K562 (cell line): ENCODE data around the gene ITPR1. TPM values are rescaled to one million over a fixed set of nuclear protein-coding genes. Genes with fewer than 3 reads are reported as not detected.

Experiments
- BACH1 ChIP-seq: fragments of 200-800 bp; sonication (Bioruptor generic); IDR thresholded peaks from 2 replicates; pipeline ENCODE4 v1.6.1; 2016; ENCODE audit warnings: missing genetic modification characterization, missing compliant biosample characterization
- L3MBTL2 ChIP-seq: fragments of 450-650 bp; IDR thresholded peaks from 2 replicates; pipeline ENCODE4 v1.6.1; 2016; ENCODE audit warnings: mild to moderate bottlenecking, moderate library complexity
- MYNN ChIP-seq, 2 experiments: sonication (generic); formaldehyde crosslinking in 1 of 2; IDR thresholded peaks; 2 replicates each; pipeline versions ENCODE4 v1.5.0 to v1.6.1; 2016 to 2020; ENCODE audit warnings: antibody characterized with exemption in 1 of 2, missing genetic modification reagents in 1 of 2
- NFYB ChIP-seq: IDR thresholded peaks from 2 replicates; pipeline ENCODE4 v1.6.1; 2011; ENCODE audit warnings: mild to moderate bottlenecking, moderate library complexity; ENCODE audit not compliant: insufficient read length; ENCODE audit errors: extremely low read depth
- PHB2 ChIP-seq: fragments of 450-650 bp; IDR thresholded peaks from 2 replicates; pipeline ENCODE4 v1.6.1; 2017; ENCODE audit warnings: low read depth
- PHF8 ChIP-seq: fragments of 200-600 bp; sonication (generic); IDR thresholded peaks from 2 replicates; pipeline ENCODE4 v1.6.1; 2012; ENCODE audit warnings: mixed run types, mild to moderate bottlenecking, inconsistent platforms, low read length, moderate library complexity, borderline replicate concordance
- PTRF ChIP-seq: fragments of 450-650 bp; IDR thresholded peaks from 2 replicates; pipeline ENCODE4 v1.6.1; 2016; ENCODE audit warnings: mild to moderate bottlenecking, missing genetic modification characterization, missing compliant biosample characterization
- RBM14 ChIP-seq: fragments of 200-400 bp; formaldehyde crosslinking; IDR thresholded peaks from 2 replicates; pipeline ENCODE4 v1.6.1; 2018; ENCODE audit warnings: low read depth, mild to moderate bottlenecking, low read length, moderate library complexity, borderline replicate concordance; ENCODE audit not compliant: insufficient read depth
- SMARCA5 ChIP-seq: fragments of 450-650 bp; IDR thresholded peaks from 2 replicates; pipeline ENCODE4 v1.6.1; 2016
- SMARCE1 ChIP-seq: fragments of 450-650 bp; IDR thresholded peaks from 2 replicates; pipeline ENCODE4 v1.7.1; 2016; ENCODE audit warnings: mild to moderate bottlenecking
- SREBF1 ChIP-seq: fragments of 150-350 bp; IDR thresholded peaks from 2 replicates; pipeline ENCODE4 v1.6.1; 2014; ENCODE audit warnings: antibody characterized with exemption, low read depth, low read length, borderline replicate concordance
- SRF ChIP-seq, 2 experiments: fragments of 250-450, 450-650 bp in 1 of 2; sonication (Bioruptor Pico) in 1 of 2; sonication (generic) in 1 of 2; formaldehyde crosslinking; IDR thresholded peaks; 2 replicates each; pipeline versions ENCODE4 v1.5.0 to v1.5.1; 2020 to 2022; ENCODE audit warnings: mild to moderate bottlenecking in 1 of 2, missing genetic modification reagents in 1 of 2
- ZEB2 ChIP-seq: fragments of 450-650 bp; IDR thresholded peaks from 2 replicates; pipeline ENCODE4 v1.6.1; 2016
- ZNF134 ChIP-seq: fragments of 250-450 bp; sonication (Bioruptor Pico); conservative IDR thresholded peaks from 2 replicates; pipeline ENCODE4 v1.4.0; 2020
- ZNF239 ChIP-seq: fragments of 250-450 bp; sonication (Bioruptor Pico); IDR thresholded peaks from 2 replicates; pipeline ENCODE4 v1.4.0; 2020; ENCODE audit warnings: mild to moderate bottlenecking
- ZNF695 ChIP-seq: fragments of 450-650 bp; formaldehyde crosslinking; IDR thresholded peaks from 2 replicates; pipeline ENCODE4 v1.4.0; 2020; ENCODE audit warnings: mild to moderate bottlenecking, moderate library complexity
- polyA plus RNA-seq, 8 experiments: library from polyadenylated mRNA; depleted of rRNA in 4 of 8; stranded (reverse) in 5 of 8; unstranded in 3 of 8; fragments of >200 nt; fragmentation: Nextera tagmentation in 2 of 8; fragmentation: Illumina TruSeq in 1 of 8; extraction: Ambion mirVana in 2 of 8; extraction: Trizol in 1 of 8; gene quantifications; 2 replicates each; pipeline versions ENCODE4 v1.2.1 to v1.2.3, GENCODE V29; 2011 to 2014; ENCODE audit warnings: inconsistent platforms in 1 of 8, missing spikeins in 1 of 8
- total RNA-seq, 7 experiments: library from RNA; depleted of rRNA in 6 of 7; stranded (reverse); fragments of >200 nt in 6 of 7; fragmentation: Illumina TruSeq in 2 of 7; extraction: Trizol in 2 of 7; gene quantifications; 2 replicates each; pipeline versions ENCODE4 v1.2.1 to v1.2.3, GENCODE V29; 2011 to 2021; ENCODE audit warnings: low replicate concordance in 1 of 7
- TF ChIP-seq, protein P1 (sequence below): fragments of 250-450 bp; sonication (Bioruptor Pico); IDR thresholded peaks from 2 replicates; pipeline ENCODE4 v1.4.0; 2020; ENCODE audit warnings: mild to moderate bottlenecking, moderate library complexity, borderline replicate concordance

The ITPR1 gene
- total and polyA plus RNA-seq, 9 of the 15 experiments (the other 6 are each of a cell fraction or from before 2014, with no cell fraction given): 22.4 to 40.0 (median 27.4) TPM

DNA sequence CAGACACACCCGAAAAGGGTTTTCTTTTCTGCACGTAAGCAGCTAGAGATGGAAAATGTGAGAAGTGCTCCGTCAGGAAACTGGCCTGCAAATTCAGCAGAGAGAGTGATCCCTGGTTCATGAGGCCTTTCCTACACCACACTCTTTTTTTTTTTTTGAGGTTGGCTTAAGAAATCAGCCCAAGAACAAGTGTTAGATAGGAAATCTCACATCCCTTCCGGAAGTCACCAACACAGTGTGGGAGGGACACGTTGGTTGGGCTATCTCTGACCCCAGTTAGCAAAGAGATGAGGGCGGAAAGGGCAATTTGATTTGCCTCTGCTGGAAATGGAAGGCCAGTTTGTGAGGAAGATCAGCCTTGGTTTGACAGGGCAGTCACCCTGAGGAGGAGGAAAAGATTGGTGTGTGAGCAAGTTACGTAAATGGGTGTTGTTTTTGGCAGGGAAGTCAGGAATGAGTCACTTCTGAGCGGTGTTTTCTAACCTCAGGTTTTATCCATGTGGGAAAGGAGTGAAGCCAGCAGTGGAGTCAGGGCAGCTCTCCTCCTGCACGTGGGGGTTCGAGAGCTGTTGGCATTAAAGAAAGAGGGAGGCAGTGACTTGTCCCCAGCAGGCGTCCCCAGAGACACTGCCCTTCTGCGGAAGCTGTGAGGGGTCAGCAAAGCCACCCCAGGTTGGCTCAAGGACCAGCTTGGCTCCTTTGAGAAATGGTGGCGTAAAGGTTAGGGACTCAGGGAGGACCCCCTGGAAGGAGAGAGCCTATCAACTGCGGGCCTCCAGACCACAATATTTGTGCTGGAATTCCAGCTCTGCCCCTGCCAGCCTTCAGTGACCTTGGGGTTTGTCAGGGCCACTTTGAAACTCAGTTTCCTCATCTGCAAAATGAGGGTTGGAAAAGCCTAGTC lies 248.5 kb downstream of the ITPR1 start (continued):
- TF ChIP-seq ZNF695 (CRISPR knock-in tag): no peak; the same call in 1 of the 2 replicates
- TF ChIP-seq L3MBTL2: peak; percentile 89
- peak; percentile 36; the same call in 1 of the 2 replicates for TF ChIP-seq PTRF (tag)
- TF ChIP-seq RBM14: no peak
- TF ChIP-seq, protein P1, sequence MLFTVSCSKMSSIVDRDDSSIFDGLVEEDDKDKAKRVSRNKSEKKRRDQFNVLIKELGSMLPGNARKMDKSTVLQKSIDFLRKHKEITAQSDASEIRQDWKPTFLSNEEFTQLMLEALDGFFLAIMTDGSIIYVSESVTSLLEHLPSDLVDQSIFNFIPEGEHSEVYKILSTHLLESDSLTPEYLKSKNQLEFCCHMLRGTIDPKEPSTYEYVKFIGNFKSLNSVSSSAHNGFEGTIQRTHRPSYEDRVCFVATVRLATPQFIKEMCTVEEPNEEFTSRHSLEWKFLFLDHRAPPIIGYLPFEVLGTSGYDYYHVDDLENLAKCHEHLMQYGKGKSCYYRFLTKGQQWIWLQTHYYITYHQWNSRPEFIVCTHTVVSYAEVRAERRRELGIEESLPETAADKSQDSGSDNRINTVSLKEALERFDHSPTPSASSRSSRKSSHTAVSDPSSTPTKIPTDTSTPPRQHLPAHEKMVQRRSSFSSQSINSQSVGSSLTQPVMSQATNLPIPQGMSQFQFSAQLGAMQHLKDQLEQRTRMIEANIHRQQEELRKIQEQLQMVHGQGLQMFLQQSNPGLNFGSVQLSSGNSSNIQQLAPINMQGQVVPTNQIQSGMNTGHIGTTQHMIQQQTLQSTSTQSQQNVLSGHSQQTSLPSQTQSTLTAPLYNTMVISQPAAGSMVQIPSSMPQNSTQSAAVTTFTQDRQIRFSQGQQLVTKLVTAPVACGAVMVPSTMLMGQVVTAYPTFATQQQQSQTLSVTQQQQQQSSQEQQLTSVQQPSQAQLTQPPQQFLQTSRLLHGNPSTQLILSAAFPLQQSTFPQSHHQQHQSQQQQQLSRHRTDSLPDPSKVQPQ: 0 out of 2 replicates have a peak, but pooled peaks have one; percentile 60
- TF ChIP-seq MYNN (IDR thresholded peaks at IDR 0.05): peak; percentile 90
- no peak for TF ChIP-seq MYNN (CRISPR knock-in tag; IDR thresholded peaks at IDR 0.05)
- TF ChIP-seq SRF (CRISPR knock-in tag; IDR thresholded peaks at IDR 0.05): peak in 1 of 2 experiments; percentile 2; a peak in 1 of 4 replicates
- TF ChIP-seq ZEB2: peak; percentile 84
- TF ChIP-seq SREBF1: no peak
- peak; percentile 66; the same call in 1 of the 2 replicates for TF ChIP-seq ZNF239 (CRISPR knock-in tag)
- no peak for TF ChIP-seq ZNF134 (CRISPR knock-in tag)
- TF ChIP-seq SMARCE1: peak; percentile 97
- peak; percentile 90 for TF ChIP-seq BACH1 (tag)
- TF ChIP-seq NFYB: no peak
- peak; percentile 13; the same call in 1 of the 2 replicates for TF ChIP-seq PHF8
- TF ChIP-seq SMARCA5: no peak
- TF ChIP-seq PHB2: no peak
- TF ChIP-seq, all 486 proteins: peak for 216
